Measurements from ENCODE around the gene TLR1.
A peak's percentile ranks its signal among the peaks of the same experiment; 100 is the strongest.
"Not testable (repeated sequence)": the region's sequence is repeated elsewhere in the genome, so short reads cannot be mapped to it uniquely, and the experiment has no call there.

Gene TLR1, protein sequence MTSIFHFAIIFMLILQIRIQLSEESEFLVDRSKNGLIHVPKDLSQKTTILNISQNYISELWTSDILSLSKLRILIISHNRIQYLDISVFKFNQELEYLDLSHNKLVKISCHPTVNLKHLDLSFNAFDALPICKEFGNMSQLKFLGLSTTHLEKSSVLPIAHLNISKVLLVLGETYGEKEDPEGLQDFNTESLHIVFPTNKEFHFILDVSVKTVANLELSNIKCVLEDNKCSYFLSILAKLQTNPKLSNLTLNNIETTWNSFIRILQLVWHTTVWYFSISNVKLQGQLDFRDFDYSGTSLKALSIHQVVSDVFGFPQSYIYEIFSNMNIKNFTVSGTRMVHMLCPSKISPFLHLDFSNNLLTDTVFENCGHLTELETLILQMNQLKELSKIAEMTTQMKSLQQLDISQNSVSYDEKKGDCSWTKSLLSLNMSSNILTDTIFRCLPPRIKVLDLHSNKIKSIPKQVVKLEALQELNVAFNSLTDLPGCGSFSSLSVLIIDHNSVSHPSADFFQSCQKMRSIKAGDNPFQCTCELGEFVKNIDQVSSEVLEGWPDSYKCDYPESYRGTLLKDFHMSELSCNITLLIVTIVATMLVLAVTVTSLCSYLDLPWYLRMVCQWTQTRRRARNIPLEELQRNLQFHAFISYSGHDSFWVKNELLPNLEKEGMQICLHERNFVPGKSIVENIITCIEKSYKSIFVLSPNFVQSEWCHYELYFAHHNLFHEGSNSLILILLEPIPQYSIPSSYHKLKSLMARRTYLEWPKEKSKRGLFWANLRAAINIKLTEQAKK

GRCh38 chr4:38804654-38805295, at the start of gene TLR1:
Gene TLR1, minus strand, starts transcription at chr4:38804791. Its CDS starts 5,960 bp downstream, at chr4:38798831.
- peak; percentile 95 for FAIRE-seq

GRCh38 chr4:38846015-38846414, 41.4 kb upstream of the TLR1 start:
- no peak for FAIRE-seq

DNA sequence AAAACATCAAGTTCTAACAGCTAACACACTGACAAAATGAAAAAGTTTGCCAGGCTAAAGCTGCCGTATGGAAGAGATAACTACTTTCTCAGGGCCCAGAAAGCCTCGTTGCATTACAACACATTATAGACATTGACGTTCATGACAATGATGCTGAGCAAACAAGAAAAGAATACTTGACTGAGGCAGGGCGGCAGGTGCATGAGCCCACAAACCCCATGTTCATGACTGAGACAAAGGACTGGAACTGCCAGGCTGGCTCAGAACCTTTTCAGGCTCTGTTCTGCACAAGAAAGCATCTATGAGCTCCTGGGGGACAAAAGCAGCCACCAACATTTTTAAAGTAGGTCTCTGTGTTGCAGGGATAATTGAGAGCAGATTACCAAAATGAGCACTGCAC, 38.4 kb upstream of the TLR1 start:
- no peak for FAIRE-seq

DNA sequence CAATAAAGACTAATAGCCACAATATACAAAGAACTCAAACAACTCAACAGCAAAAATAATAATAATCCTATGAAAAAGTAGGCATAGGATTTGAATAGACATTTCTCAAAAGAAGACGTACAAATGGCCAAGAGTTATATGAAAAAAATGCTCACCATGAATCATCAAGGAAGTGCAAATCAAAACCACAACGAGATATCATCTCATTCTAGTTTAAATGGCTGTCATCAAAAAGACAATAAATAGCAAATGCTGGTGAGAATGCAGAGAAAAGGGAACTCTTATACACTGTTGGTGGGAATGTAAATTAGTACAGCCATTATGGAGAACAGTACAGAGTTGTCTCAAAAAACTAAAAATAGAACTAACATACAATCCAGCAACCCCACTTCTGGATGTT, 33.3 kb upstream of the TLR1 start:
- no peak for FAIRE-seq

DNA sequence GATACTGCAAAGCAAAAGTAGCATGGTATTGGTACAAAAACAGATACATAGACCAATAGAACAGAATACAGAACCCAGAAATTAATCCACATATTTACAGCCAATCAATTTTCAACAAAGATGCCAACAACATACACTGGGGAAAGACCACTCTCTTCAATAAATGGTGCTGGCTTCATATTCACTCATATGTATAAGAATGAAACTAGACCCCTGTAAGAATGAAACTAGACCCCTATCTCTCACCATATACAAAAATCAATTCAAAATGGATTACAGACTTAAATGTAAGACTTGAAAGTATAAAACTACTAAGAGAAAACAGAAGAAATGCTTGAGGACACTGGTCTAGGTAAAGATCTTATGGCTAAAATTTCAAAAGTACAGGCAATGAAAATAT, 32.7 kb upstream of the TLR1 start:
- FAIRE-seq: no peak

GRCh38 chr4:38834570-38834969, 30.0 kb upstream of the TLR1 start:
- FAIRE-seq: no peak

DNA sequence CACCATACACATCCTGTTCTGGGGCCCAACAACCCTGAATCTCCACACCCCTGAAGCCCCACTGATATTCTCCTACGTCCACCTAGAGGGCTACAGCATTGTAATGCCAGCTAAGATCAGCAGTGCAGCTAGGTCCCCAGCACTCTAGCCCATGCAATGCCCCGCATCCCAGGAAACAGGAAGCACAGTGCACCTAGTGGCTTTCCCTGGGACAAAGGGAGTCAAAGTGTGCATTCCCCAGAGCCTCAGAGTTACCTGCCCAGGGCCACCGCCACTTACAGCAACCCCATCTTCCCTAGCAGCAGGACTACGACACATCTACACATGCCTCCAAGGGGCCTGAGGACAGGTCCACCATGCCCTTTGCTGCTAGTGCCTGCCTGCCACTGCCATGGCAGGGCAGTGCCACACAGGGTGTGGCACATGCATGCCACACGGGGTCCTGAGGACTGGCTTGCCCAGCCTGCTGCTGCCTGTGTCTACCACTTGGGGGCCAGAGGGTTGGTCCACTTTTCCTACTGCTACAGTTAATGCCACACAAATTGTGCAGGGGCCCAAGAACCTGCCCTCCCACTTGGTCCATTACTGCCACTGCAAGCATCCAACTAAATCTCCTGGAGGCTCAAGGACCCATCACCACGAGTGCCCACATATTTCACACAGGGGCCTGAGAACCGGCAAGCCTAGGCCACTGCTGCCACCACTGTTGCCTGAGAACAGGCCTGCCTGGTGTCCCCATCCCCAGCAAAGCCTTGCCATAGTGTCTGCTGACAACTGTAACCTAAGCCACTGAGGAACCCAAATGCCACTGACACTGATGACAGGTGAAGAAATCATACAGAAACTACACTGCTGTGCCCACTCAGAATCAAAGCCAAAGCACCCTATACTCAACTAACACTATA, 28.3 kb upstream of the TLR1 start:
- FAIRE-seq: no peak

GRCh38 chr4:38832206-38832605, 27.6 kb upstream of the TLR1 start:
- no peak for FAIRE-seq

DNA sequence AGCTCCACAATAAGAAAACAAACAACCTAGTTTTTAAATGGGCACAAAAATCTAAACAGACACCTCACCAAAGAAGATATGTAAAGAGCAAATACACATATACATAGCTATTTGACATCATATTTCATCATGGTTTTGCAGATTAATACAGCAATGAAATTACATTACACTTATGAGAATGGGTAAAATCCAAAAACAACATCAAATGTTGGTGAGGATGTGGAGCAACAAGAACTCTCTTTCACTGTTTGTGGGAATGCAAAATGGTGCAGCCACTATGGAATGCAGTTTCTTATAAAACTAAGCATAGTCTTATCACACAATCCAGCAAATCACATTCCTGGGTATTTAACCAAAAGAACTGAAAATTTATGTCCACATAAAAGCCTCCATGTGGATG, 27.1 kb upstream of the TLR1 start:
- FAIRE-seq: no peak

DNA sequence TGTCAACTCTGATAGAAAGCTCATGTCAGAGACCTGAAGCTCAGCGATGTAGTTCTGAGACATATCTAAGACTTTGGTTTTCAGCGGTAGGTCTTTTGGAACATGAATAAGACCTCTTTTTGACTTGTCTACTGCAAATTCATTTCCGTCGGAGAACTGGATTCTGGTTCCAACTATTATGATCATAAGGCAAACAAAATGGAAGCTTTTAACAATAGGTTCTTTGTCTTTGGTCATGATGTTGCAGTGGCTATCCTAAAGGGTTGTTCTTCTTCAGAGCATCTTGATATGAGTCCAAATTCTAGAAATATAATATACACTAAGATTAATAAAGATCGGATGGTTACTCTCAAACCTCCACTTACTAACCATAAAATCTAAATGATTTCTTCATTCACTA, 24.6 kb upstream of the TLR1 start:
- no peak for FAIRE-seq

DNA sequence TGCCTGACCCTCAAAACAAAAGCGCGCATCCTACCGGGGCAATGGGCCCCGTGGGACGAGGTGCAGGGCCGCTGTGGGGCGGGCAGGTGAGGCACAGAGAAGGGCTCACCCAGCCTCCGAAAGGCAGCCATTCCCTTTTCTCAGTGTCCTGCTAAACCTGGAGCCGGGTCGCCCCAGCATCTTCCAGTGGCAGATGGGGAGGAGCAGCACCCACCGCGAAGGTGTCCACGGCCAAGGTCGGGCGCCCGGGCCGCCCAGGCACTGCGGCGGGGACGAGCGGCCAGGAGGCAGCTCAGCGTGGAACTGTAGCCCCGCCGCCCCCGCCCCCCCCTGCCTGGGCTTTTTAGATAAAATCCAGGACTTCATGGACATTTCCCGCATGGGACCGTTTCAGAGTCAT, 19.2 kb upstream of the TLR1 start:
- FAIRE-seq: no peak

GRCh38 chr4:38822748-38823303, 18.2 kb upstream of the TLR1 start:
- no peak for FAIRE-seq

- FAIRE-seq: no peak
These were observed 17.1 kb upstream of the TLR1 start for GRCh38 chr4:38821739-38822138.

DNA sequence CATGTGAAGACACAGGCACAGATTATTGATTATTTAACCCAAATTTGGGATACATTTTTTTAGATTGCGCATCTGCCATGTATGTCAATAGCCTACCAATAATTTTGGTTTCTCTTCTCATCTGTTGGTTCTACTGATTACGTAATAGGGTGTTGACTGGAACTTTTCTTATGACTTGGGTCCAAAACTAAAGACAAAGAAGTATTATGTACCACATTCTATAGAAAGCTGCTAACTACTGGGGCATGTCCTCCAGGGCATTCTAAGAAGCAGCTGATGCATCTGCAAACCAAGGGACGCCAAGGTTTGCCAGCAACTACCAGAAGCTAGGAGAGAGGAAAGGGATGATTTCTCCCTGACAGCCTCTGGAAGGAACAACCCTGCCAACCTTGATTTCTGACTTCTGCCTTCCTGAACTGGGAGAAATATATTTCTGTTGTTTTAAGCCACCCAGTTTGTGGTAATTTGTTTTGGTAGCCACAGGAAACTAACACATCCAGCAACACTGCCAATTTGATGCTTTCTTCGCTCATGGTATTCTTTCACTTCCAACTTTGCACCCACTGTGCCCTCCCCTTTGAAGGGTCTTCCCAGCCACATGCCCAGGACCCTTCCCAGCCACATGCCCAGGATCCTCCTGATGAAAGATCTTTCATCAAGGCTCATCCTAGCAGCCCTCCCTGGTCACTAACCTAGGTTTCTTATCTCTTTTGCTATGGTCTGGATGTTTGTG, 15.9 kb upstream of the TLR1 start:
- FAIRE-seq: no peak

DNA sequence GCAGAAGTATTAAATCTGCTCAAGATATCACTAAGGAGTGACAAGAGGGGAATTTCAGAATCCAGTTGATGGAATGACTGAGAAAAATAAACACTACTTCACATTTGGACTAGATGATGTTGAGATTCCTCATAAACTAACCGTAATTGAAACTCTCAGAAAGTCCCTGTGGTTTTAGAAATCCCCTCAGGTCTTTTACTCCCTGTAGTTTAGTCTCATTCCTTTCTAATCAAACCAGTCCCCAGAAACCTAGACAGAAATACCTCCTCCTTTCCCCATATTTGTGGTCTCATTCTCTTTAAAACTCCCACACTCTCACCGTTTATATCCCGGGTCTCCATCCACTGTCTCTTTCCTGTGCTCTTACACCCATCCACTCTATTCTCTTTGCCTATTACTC, 15.0 kb upstream of the TLR1 start:
- no peak for FAIRE-seq

DNA sequence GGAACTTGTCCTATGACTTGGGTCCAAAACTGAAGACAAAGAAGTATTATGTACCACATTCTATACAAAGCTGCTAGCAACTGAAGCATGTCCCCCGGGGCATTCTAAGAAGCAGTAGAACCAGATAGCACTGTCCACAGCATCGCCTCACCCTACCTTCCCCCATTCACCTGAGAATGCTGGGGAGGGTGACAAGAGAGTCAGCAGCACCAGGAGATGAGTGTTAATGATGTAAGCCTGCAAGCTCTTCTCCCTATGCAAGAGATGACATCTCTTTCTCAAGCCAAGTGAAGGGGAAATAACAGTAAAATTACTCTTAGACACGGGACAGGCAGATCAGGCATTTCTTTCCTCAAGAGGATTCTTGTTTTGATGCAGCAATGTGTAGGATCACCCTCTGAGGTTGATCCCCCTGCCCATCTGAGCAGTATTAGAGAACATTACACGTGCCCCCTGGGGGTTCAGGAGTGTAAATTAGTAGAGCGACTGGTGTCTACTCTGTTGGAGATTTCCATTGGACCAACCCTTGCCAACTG, 13.9 kb upstream of the TLR1 start:
- no peak for FAIRE-seq

- FAIRE-seq: no peak
These were observed 11.5 kb upstream of the TLR1 start for GRCh38 chr4:38815885-38816782.

DNA sequence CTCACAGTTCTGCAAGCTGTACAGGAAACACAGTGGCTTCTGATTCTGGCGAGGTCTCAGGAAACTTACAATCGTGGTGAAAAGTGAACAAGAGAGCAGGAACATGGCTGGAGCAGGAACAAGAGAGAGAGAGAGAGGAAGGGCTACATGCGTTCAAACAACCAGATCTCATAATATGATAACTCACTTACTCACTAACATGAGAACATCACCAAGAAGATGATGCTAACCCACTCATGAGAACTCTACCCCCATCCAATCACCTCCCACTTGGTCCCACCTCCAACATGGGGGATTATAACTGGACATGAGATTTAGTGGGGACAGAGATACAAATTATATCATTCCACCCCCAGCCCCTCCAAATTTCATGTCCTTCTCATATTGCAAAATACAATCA, 9.8 kb upstream of the TLR1 start:
- no peak for FAIRE-seq

GRCh38 chr4:38811297-38811696, 6.7 kb upstream of the TLR1 start:
- no peak for FAIRE-seq

GRCh38 chr4:38807462-38807861, 2.9 kb upstream of the TLR1 start:
- not testable (repeated sequence) for FAIRE-seq

Measured in colon (tissue), 2 donors.